ENCODE data around the gene RAI14.
"Not testable (repeated sequence)": the region's sequence is repeated elsewhere in the genome, so short reads cannot be mapped to it uniquely, and the experiment has no call there.

RAI14 gene

GRCh38 chr5:34822956-34823715 is 167.0 kb downstream of the RAI14 start:
- DNase-seq (ENCODE audit: low read depth), result no peak

GRCh38 chr5:34826347-34826746 is 170.2 kb downstream of the RAI14 start:
- DNase-seq (ENCODE audit: low read depth), result no peak

DNA sequence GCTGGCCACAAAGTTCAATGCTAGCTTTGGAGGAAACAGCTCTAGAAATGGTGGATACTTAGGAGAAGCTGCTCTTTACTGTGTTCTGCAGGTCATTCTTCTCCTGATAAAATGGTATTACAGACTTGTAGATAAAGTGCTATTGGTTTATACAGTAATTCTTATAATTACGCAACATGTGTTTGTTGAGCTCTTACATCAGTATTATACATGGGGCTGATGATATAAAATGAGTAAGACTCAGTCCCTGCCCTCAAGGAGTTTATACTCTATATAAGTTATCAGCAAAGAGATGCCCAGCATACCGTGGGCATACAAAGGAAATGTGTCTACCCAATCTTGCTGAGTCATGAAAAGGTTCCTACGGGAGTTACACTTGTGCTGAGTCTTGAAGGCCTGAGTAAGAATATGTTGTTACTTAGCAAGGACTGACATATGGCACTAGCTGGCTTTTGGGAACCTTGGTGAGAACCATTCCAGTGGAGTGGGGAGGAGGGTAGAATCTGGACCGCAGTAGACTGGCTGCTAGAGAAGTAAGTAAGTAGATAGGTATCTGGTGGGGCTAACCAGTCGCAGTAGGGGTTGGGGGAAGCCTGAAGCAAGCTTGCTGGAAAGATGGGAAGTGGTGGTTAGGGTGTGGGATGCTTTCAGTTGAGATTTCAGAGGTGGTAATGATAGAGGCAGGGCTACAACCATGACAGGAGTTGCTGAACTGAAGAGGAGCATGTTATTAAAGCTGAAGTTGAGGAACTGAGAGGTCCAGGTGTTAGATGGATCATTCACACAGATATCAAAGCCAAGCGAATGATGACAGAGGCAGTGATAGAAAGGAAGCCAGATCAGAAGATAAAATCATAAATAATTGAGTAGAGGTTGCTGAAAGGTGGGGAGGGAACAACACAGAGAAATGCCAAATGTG is 171.7 kb downstream of the RAI14 start:
- no peak for DNase-seq (ENCODE audit: low read depth)

DNA sequence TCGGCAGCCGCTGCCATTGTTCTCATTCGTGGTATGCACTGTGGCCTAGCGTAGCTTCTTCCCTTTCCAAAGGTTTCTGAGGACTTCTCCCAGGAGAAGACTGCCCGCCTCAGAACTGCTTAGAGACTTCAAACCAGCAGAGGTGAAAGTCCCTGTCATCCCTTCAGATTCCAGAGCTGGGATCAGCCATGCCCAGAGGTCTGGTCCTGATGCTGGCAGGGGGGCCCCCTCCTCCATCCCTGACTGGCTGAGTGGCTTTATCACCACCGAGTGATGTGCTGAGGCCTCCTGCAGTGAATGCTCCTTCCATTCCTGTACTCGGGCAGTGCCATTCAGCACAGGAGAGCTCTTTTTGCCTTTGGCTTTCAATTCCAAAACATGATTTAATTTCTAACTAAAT is 174.7 kb downstream of the RAI14 start:
- DNase-seq (ENCODE audit: low read depth), result not testable (repeated sequence)

DNA sequence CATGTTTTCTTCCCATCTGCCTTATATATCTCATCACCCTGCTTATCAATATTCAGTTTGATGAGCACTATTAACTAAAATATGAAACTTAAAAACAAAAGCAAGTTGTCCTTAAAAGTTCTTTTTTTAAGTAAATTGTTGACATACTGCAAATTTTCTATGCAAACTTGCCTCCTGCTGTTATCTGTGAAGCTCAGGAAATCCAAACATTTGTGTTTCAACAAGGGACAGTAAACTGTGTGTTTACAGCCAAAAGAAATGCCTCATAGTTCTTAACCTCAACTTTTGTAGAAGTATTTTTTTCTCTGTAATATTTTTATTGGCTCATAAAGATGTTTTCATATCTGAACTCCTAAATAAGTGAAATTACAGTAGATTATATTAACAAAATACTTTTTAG is 175.2 kb downstream of the RAI14 start:
- DNase-seq (ENCODE audit: low read depth), result no peak

DNA sequence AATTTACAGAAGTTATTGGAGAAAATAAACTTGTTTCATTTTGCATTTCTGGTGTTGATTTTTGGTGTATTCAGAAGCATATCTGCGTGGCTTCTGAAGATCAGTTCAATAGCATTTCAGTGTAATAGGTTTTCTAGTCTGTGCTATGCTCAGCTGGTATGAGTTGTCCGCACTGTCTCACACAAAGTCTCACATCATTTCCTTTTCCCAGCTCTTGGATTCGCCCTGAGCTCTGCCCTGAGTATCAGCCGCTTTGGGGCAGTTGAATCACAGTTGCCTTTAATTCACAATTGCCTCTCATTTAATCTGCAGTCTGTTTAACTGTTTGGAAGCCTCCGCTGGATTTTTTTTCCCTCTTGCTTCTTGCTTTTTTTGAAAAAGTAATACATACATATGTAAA is 176.4 kb downstream of the RAI14 start:
- DNase-seq (ENCODE audit: low read depth), result no peak

- no peak for DNase-seq (ENCODE audit: low read depth)
Measured at GRCh38 chr5:34833090-34833489, 177.0 kb downstream of the RAI14 start.

DNA sequence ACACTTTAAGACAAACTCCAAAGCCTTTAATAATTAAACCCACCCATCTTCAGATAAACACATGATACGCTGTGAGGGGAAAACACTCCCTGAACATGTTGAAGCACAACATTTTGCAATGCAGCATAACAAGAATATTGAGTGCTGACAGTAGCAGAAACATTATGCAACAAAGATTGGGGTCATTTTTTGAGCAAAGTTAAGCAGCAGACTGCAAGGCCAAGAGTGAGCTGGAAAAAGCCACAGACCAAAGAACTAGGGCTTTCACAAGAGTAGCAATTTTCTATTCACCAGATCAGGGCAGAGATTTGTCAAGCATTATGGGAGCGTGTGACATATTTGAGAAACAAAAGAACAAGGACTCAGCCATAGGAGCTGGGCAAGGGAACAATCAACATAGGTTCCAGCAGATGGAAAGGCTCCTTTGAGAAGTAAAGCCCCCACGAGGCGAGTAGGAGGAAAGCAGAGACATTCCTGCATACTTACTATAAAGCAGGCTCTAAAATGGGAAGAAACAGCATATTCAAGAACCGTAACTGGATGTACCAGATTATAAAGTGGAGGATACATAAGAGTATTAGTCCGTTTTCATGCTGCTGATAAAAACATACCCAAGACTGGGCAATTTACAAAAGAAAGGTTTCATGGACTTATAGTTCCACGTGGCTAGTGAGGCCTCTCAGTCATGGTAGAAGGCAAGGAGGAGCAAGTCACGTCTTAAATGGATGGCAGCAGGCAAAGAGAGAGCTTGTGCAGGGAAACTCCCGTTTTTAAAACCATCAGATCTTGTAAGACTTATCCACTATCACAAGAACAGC is 178.1 kb downstream of the RAI14 start:
- no peak for DNase-seq (ENCODE audit: low read depth)

DNA sequence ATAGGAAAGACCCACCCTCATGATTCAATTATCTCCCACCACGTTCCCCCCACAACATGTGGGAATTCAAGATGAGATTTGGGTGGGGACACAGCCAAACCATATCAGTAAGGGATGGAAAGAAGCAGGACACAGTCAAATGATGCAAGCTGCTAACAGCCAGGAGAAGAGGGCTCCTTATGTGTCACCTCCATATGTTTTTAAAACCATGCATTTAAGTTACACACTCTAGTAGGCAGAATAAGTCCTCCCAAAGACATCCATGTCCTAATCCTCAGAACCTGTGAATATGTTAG is 178.6 kb downstream of the RAI14 start:
- DNase-seq (ENCODE audit: low read depth), result no peak

DNA sequence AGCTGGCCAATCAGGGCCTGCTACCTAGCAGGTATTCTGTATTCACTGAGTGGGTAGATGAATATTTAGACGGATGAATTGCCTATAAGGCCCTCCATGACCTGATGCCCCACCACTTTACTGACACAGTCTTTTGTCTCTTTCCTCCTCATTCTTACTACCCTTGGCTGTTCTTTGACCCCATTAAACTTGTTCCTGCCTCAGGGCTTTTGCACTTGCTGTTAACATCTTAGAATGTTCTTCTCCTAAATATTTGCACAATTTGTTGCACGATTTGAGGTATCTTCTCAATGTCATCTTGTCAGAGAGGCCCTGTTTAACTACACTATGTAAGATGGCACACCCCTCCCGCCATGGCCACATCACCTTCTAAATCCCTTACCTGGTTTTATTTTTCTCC is 179.5 kb downstream of the RAI14 start:
- DNase-seq (ENCODE audit: low read depth), result no peak

- peak; percentile 75 for DNase-seq (ENCODE audit: low read depth)
Measured at GRCh38 chr5:34838785-34839714, 182.9 kb downstream of the RAI14 start, which contains the start of gene TTC23L. TSS of gene TTC23L (plus strand) at chr5:34839164. CDS start at chr5:34840672, 1,508 bp downstream.

GRCh38 chr5:34841816-34842215 is 185.7 kb downstream of the RAI14 start:
- no peak for DNase-seq (ENCODE audit: low read depth)

- no peak for DNase-seq (ENCODE audit: low read depth)
Measured at GRCh38 chr5:34842554-34842953, 186.4 kb downstream of the RAI14 start.

DNA sequence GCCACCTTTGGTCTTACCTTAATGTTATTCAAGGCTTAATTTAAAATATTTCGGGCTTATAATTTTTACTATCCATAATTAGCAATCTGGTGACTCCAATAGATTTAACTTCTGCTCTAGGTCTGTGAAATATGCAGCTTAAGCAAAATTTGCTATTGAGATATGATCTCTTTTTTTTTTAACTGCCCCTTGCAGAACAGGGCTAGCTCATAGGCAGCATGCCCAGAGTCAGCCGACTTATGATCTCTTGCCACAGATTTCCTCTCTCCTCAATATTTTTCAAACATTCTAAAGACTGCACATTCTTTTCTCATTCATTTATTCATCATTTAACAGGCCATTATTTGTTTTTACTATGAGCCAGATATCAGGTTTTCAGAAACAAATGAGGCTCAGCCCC is 187.4 kb downstream of the RAI14 start:
- no peak for DNase-seq (ENCODE audit: low read depth)

- DNase-seq (ENCODE audit: low read depth), result no peak
Measured at GRCh38 chr5:34844106-34844505, 188.0 kb downstream of the RAI14 start.

DNA sequence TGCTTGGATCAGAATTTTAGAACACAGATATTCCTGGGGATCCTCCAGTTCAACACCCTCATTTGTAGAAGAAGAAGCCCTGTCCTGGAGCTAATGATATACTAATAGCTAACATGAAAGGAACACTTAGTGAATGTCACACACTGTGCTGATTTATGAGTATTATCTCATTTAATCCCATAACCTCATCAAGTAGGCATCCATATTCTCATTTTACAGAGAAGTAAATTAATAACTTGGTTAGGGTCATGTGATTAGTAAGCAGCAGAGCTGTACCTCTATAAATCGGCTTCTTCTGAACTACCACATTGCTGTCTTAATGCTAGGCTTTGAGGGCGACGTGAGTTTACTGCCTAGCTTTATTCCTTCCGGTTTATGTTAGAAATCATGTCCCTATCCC is 188.9 kb downstream of the RAI14 start:
- no peak for DNase-seq (ENCODE audit: low read depth)

DNA sequence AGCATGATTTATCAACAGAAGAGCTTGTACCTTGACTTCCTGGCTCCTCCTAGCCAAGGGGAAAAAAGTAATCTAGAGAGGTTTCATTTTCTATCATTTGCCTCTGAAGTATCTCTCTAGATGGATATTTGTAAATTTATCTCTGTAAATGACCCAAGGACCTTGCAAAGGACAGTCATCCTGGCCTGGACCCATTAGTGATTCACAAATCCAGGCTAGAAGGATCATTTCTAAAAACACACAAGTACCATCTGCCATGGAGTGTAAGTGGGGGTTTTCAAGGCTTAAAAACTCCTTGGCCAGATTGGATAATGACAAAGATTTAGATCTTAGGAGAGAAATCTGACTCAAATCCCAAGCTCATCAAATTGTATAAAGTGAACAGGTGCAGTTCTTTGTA is 190.9 kb downstream of the RAI14 start:
- no peak for DNase-seq (ENCODE audit: low read depth)

- no peak for DNase-seq (ENCODE audit: low read depth)
Measured at GRCh38 chr5:34847552-34847951, 191.4 kb downstream of the RAI14 start.

DNA sequence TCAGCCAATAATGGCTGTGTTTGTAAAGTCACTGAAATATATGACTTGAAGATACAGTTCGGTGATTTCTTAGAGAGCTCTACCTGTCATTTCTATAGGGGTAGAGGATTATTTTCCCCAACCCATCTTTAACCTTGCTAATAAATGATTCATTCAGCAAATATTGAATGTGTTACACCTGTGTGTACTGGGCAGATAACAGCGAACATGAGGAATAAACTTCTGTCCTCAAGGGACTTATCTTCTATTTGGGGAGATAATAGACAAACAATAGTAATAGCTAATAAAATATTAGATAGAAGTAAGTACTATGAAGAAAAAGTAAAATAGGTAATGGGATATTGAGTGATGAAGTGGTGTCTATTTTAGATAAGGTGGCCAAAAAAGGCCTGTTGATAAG is 192.1 kb downstream of the RAI14 start:
- no peak for DNase-seq (ENCODE audit: low read depth)

DNA sequence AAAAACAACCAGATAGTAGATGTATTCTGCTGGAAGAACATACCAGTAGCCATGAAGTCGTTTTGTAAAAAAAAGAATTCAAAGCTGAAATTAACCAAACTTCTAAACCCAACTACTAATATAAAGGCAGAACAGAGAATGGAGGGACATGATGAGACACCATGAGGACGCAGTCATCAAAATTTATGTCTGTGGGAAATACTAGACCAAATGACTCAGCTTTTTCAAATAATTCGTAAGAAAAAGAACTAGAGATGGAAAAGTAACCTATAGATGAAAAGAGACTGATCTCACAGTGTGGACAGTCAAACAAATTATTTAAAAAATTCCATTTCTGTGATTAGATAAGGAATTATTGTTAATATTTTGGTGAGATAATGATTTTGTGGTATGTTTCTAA is 193.1 kb downstream of the RAI14 start:
- DNase-seq (ENCODE audit: low read depth), result no peak

DNA sequence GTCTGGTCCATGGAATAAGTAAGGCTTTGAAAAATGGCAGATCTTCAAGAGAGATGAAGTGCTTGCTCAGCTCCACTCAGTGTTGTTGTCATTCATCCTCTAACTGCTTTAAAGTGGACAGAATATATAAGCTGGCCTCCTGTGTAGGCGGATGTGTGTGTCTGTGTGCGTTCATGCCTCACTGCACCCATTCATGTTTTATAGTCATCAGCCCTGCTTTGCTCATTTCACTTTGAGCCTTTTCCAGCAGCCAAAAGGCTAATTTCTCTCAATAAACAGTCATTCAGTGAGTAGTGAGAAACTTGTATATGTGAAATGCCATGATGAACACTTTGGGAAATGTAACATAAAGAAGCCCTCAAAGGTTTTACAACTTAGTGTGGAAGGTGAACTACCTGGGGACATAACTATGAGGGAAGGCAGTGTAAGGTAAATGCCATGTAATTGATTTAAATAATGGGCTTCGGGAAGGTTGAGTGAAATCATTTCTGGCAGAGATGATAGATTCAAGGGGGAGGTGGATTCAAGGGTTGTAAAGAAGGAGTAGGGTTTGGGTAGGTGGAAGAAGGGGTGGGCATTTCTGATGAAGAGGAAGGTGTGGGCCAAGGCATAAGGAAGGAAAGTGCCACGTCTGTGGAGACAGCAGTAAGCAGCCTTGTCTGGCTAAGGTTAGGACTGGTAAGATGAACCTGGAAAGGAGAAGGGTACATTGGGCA is 198.5 kb downstream of the RAI14 start:
- DNase-seq (ENCODE audit: low read depth), result no peak
